Effector CD4-positive, alpha-beta T cell (primary cell): Measurements from ENCODE around the gene MYRF.

Experiments used
- DNase-seq: peaks from one replicate; pipeline ENCODE4 v3.0.0-alpha.2; 2020

The MYRF gene

DNA sequence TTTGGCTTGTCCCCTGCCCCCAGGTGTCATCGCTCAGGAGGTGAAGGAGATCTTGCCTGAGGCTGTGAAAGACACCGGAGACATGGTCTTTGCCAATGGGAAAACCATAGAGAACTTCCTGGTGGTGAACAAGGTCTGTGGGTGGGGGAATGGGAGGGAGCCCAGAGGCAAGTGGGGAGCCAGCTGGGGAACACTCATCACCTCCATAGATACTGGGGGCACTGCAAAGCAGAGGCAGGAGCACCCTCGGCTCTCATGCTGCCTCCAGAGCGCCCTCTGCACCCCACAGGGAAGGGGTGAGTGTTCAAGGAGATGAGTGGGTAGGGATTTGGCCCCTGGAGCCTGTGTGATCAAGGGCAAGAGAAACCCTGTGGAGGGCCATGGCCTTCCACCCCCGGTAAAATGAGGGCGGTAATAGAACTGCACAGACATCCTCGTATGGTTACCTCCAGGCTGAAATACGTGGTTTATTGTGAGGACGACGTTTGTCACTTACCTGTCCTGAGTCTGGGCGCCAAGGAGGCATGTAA lies 26.0 kb downstream of the MYRF start:
- DNase-seq: no peak

DNA sequence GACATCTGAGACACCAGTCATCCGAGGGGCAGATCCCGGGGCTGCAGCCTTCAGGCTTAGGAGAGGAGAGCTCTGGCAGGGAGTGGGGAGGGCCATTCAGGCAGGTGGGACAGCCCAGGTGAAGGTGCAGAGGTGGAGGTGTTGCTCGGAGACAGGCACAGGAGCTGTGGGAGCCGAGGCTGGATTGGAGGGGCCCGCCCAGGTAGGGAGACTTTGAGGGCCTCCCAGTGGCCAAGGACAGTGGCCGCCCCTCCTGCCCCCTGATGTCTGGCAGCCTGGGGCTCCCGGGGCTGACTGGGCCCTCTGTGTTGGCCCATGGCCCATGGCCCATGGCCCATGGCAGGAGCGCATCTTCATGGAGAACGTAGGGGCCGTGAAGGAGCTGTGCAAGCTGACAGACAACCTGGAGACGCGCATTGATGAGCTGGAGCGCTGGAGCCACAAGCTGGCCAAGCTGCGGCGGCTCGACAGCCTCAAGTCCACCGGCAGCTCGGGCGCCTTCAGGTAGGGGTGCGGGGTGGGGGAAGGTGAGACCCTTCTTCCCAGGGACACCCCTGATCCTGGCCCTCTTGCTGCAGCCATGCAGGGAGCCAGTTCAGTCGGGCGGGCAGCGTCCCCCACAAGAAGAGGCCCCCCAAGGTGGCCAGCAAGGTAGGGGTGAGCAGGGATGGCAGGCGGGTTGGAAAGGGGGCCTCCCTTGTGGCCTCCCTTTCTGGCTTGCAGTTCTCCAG lies 26.6 kb downstream of the MYRF start:
- no peak for DNase-seq

DNA sequence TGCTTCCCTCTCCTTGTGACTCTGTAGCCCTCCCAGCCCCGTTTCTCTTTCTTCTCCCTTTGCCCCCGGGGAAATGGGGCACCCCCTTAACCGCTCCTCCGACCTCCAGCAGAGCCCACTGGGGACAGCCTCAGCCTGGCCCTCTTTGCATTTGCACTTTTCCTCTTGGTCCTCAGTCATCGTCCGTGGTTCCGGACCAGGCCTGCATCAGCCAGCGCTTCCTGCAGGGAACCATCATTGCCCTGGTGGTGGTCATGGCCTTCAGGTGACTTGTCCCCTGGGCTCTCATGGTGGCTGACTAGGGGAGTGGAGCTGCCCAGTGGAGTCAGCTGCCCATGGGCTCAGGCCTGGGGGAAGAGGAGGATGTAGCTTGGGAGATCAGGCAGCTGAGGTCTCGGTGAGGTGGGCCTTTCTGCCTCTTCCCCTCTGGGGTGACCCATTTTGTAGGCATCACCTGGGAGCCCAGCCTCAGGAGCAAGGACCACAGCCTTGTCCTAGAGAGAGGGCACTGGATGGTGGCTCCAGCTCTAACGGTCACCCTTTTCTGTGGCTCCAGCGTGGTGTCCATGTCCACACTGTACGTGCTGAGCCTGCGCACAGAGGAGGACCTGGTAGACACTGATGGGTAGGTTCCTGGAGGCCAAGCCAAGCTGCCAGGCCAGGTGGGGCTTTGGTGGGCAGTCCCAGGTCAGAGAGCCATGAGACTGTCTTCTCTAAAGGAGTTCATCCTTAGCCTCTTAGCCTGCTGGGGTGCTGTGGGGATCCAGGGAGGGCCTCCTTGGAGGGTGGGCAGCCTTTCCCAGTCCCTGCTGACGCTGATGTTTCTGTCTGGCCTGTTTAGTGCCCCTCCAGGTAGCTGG lies 27.5 kb downstream of the MYRF start:
- DNase-seq: no peak

DNA sequence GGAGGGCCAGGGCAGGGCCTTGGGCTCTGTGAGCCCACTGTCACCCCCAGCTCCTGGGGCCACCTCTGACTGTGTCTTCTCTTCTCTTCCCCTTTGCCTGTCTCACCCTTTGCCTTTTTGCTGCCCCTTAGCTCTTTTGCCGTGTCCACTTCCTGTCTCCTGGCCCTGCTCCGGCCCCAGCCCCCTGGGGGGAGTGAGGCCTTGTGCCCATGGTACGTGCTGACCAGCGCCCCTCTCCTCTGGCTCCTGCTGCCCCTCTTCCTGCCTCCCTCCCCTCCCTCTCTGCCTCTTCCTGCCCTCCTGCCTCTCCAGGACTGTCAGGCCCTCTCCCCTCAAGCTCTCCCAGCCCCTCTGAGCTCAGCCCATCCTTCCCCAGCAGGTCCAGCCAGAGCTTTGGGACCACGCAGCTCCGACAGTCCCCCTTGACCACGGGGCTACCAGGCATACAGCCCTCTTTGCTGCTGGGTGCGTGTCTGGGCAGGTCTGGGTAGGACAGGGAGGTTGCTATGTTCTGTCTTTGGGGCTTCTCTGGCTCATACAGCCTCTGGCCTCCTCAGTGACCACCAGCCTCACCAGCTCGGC lies 28.2 kb downstream of the MYRF start:
- no peak for DNase-seq

DNA sequence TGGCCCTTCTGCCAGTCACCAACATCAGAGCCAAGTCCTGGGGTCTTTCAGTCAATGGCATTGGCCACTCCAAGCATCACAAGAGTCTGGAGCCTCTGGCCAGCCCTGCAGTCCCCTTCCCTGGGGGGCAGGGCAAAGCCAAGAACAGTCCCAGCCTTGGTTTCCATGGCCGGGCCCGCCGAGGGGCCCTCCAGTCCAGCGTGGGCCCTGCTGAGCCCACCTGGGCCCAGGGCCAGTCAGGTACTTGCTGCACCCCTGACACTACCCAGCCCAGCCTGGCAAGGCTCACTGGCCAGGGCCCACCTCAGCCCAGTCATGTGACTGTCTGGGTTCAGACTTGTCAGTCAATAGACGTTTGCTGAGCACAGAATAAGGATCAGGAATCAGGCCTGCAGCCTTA lies 29.1 kb downstream of the MYRF start:
- no peak for DNase-seq

DNA sequence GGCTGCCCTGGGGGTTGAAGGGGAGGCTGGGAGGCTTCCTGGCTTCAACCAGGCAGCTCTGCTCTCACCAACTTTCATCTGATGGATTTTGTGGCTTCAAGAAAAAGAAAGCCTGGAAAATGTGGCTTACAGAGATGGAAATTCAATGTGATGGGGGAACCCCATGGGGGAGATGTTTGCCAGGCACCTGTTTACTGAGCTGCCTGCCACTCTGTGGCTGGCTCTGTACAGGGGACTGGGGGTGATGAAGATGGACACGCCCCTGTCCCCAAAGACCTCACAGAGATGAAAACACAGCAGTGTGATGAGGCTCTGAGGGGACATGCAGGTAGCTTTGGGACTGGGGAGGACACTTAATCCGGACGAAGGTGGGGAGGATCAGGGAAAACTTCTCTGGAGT lies 29.9 kb downstream of the MYRF start:
- DNase-seq: no peak

DNA sequence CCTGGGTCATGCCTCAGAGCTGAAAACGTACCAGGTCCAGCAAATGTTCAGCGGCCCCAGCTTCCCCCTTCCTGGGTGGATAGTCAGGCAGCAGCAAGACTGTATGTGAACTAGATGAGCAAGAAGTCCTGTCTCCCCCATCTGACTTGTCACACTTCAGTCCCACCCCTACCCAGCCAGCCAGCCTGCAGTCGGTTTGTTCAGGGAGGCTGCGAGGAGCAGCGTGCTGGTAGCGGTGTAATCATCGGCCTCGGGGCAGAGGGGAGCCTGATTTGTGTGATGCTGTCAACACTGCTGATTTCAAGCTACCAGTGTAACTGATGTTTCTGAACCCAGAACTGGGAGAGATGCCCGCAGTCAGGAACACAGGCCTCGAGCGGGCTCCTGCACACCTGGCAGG lies 30.4 kb downstream of the MYRF start:
- DNase-seq: no peak

DNA sequence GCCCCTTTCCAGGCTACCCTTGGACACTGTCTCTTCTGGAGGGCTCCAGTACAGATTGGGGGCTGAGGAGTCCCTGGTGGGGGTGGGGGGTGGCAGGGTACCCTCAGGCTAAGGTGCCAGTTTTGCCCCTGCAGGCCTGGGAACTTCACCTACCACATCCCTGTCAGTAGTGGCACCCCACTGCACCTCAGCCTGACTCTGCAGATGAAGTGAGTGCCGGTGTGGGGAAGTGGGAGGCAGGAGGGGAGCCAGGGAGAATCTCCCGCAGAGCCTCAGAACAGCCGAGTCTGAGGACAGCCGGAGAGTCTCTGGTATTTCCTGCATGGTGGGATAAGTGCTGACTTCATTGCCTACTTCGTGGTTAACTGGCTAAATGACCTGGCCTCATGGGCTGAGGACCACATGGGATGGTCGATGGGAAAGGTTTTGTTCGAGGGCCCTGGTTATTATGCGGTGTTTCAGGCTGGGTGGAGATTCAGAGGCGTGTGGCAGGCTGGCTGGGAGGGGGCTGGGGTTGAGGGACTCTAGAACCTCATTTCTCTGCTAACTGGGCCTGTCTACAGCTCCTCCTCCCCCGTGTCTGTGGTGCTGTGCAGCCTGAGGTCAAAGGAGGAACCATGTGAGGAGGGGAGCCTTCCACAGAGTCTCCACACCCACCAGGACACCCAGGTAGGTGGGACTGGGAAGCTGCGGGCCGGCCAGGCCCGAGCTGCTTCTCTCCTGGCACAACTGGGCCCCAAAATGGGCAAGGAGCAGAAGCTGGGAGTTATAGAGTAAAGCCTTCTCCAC lies 31.5 kb downstream of the MYRF start:
- no peak for DNase-seq

DNA sequence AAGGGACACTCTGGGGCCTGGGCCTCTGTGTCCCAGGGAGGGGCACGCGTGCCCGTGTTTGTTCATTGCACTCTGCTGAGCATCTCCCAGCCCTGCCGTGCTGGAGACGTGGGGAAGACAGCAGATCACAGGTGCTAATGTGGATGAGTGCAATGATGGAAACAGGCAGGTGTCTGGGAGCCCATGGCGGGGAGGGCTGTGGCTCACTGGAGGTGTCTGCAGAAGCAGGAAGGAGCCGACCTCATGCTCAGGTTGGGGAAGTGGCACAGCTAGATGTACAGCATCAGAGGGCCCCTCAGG lies 32.0 kb downstream of the MYRF start:
- DNase-seq: no peak

DNA sequence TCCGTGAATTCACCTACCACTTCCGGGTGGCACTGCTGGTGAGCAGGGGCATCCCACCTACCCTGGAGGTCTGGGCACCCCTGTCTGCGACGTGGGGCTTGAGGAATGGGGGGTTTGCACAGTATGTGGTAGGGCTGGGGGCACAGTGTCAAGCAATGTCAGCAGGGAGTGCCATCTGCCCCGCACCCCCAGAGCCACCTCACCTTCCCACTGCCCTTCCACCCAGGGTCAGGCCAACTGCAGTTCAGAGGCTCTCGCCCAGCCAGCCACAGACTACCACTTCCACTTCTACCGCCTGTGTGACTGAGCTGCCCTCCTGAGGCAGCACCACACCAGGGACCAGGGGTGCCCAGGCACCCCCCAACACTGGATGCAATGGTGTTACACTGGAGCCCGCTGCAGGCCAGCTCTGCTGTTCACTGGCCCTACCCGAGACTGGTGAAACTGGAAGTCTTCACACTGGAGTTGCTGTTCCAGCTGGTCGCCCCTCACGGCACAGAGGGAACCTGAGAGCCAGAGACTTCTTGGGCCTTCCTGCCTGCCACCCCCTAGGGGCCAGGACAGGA lies 33.5 kb downstream of the MYRF start:
- no peak for DNase-seq

DNA sequence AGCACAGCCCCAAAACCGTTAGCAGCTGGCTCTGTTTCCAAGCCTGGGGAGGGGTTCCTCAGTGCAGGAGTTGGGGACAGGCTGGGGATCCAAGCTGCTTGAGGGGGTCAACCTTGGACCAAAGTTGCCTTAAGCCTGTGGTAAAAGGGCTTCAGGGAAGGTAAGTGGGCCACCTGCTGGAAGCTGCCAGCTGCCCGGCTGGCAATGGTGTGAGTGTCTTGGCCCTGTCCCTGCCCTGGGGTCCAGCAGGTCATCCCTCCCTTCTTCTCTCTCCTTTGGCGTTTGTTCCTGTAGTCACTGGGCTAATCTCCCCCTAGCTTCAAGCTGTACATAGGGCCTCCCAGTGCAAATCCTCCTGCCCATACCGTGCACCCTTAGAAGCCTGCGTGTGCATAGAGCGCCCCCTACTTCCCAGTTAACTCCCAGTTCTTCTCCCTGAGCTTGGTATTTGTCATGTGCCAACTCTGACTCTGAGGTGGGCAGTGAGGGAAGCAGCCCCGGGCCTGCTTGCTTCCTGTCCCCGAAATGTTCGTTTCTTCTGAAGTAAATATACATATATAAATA lies 35.6 kb downstream of the MYRF start:
- DNase-seq: no peak

DNA sequence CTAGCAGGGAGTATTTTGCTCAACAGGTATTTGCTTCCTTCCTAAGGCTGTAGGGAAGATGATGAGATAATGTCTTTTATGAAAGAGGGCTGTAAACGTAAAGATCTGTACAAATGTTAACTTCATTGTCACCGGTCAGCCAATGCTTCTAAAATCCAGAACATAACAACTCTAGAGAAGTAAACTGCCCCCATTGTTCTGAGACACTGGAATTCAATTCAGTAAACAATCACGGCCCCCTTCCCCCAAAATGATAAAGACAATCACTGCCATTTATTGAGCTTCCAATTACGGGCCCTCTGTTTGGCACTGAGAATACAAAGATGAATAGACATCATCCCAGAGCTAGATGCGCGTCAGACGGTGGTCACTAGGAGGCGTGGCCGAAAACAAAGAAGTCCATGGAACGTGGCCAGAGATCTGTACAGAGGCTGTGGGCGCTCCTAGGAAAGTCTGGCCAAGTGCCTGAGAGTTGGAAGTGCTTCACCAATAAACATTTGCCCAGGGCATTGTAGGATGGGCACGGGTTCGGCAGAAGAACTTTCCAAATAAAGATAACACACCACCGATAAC lies 39.4 kb downstream of the MYRF start:
- peak; percentile 14 for DNase-seq

DNA sequence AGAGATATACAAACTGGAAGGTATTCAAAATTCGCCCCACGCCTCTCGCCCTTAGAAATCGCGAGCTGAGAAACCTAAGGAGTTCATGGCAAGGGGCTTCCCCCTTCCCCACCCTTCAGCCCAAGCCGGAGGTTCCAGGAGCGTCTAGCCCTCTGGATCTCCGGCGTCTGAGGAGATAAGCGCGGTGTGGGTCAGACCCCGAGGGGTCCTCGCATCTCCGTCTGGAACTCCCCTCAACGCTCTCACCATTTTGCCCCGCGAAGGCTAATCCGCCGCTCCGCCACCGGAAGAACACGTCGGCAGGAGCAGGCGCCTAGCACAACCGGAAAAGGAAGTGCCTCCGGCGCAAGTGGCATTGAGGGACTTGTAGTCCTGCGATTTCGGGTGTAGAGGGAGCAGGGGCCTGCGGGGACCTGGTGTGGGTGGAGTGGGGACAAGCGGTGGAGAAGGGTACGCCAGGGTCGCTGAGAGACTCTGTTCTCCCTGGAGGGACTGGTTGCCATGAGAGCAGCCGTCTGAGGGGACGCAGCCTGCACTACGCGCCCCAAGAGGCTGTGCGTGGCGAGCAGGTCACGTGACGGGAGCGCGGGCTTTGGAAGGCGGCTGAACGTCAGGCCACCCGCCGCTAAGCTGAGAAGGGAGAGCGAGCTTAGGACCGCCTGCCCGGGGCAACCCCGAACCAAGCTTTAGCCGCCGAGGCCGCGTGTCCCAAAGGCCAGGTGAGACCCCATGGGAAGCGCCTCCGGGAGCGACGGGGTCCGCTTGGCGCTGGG lies 40.1 kb downstream of the MYRF start, which contains the start of the genes FEN1 and TMEM258:
Gene FEN1 (plus strand): TSS at position 602 of the 773 bp plus-strand sequence. CDS start 2,451 bp downstream, outside the sequence.
Gene TMEM258 (minus strand): TSS at position 290 of the 773 bp plus-strand sequence. CDS start 41 bp downstream, at position 249.
- peak; percentile 88 for DNase-seq

DNA sequence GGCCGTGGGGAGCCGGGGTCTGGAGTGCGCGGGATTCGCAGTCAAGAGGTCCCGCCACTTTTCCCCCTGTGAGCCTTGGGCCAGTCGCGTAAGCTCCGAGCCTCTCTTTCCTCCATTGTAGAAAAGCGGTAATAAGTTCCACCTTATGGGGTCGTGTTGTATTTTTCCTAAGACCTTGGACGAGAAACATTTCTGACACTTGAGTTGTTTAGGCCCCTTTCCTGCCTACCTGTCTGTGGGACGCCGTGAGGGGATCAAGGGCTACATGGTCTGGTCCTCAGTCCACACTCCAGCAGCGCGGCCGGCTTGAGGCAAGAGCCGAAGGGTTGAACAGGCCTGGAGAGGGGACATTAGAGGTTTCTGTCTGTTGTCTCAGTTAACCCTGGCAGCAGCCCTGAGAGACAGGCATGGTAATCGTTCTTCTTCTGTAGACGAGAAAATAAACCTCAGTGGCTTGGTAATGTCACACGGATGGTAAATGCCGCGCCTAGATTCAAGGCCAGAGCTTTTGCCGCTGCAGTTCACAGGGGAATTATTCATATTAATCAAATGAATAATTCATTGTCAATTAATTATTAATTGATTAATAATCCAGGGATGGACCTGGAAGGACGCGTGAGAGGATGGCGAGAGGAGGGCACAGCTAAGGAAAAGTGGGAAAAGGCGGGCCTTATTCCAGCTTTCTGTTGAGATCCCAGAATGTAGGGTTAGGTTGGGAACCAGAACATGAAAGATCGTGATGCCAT lies 40.8 kb downstream of the MYRF start:
- DNase-seq: no peak

DNA sequence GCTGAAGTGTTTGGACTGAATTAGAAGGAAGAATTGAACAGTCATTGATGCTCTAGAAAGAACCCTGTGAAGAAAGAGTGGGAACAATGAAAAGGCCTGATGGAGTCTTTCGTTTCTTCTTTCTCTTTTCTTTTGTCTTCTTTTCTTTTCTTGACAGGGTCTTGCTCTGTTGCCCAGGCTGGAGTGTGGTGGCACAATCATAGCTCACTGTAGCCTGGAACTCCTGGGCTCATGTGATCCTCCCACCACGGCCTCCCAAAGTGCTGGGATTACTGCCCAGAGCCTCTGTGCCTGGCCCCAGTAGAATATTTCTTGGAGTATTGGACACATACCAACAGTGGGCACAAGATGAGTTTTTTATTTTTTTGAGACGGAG lies 41.4 kb downstream of the MYRF start:
- no peak for DNase-seq

DNA sequence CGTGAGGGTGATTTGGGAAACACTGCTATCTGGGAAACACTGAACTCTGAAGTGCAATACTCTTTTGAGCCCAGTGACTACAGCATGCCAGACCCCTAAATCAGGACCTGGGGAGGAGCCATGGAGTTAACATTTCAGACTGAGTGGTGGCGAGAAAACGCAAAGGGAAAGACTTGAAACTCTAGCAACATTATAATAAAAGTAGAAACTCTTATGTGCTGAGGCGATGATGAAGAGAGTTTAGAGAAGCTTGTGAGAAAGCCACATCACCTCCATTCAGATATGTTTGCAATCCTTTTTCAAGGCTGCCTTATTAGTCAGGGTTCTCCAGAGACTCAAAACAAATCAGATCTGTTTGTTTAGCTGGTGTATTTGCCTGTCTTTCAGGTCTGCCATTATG lies 42.1 kb downstream of the MYRF start:
- no peak for DNase-seq

DNA sequence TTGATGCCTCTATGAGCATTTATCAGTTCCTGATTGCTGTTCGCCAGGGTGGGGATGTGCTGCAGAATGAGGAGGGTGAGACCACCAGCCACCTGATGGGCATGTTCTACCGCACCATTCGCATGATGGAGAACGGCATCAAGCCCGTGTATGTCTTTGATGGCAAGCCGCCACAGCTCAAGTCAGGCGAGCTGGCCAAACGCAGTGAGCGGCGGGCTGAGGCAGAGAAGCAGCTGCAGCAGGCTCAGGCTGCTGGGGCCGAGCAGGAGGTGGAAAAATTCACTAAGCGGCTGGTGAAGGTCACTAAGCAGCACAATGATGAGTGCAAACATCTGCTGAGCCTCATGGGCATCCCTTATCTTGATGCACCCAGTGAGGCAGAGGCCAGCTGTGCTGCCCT lies 43.0 kb downstream of the MYRF start:
- no peak for DNase-seq

DNA sequence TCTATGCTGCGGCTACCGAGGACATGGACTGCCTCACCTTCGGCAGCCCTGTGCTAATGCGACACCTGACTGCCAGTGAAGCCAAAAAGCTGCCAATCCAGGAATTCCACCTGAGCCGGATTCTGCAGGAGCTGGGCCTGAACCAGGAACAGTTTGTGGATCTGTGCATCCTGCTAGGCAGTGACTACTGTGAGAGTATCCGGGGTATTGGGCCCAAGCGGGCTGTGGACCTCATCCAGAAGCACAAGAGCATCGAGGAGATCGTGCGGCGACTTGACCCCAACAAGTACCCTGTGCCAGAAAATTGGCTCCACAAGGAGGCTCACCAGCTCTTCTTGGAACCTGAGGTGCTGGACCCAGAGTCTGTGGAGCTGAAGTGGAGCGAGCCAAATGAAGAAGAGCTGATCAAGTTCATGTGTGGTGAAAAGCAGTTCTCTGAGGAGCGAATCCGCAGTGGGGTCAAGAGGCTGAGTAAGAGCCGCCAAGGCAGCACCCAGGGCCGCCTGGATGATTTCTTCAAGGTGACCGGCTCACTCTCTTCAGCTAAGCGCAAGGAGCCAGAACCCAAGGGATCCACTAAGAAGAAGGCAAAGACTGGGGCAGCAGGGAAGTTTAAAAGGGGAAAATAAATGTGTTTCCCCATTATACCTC lies 43.6 kb downstream of the MYRF start:
- DNase-seq: no peak

DNA sequence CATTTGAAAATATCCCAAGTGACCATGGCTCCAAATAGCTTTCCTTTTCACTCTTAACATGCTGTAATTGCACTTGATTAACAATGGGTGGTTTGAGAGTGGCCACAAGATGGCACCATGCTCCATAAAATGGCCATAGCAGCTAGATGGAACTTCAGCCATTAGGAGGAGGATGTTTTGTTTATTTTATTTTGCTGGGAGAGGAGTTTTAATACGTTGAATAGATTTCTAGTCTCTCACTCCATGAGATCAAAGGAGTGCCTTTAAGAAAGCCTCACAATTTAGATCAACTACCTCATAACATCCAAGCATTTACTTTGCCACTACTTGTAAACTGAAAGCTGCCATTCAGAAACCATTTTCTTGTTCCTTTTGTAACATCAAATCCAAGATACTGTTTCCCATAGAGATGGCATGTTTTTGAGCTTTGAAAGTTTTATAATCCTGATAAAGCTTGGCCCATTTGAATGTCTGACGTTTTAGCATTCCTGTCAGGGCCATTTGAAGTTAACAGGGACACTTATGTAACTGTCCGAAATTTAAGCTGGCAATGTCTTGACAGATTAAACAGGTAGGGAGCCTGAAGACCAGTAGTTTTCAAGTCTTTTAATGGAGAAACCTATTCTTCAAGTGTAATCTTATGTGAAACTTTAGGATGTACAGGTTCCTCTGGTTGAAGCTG lies 45.0 kb downstream of the MYRF start:
- peak; percentile 75 for DNase-seq
